Measurements from ENCODE around the gene UBL4B. TPM values are rescaled to one million over a fixed set of nuclear protein-coding genes. Genes with fewer than 3 reads are reported as not detected.

Gene UBL4B
- total RNA-seq, 2 experiments from 2014 or later = not detected

- Histone ChIP-seq H4K20me1 (ENCODE audit: insufficient read depth, low read length) (no peaks in the 10 kb centered on the region), H3K36me3 (ENCODE audit: insufficient read depth, low read length) (no peaks in the 10 kb centered on the region), H3K9me3 (ENCODE audit: low read length) (no peaks in the 10 kb centered on the region), H3K4me1 (ENCODE audit: insufficient read depth, low read length, poor library complexity, severe bottlenecking) (no peaks in the 10 kb centered on the region), H2AFZ (ENCODE audit: low read length) (no peak overlapping the region), H3K79me2 (ENCODE audit: insufficient read depth, low read depth, low read length) (no peaks in the 10 kb centered on the region), H3K27ac (ENCODE audit: low read depth, low read length, poor library complexity, severe bottlenecking) (no peak overlapping the region), H3K4me2 (ENCODE audit: low read length) (no peak overlapping the region), H3K9me2 (ENCODE audit: insufficient read depth, low read length) (no peaks in the 10 kb centered on the region), H3K4me3 (ENCODE audit: low read depth, low read length, poor library complexity, severe bottlenecking) (no peak overlapping the region)
- POLR2A ChIA-PET = no interaction called here
- CTCF ChIA-PET (ENCODE audit: unreplicated experiment) = no interaction called here
- no TSS peak for BruUV-seq (replicated peaks)
- DNase-seq (ENCODE audit: low spot score) = no peak
- no peak for TF ChIP-seq CTCF (conservative IDR thresholded peaks at IDR 0.05; ENCODE audit: low read length)
- TF ChIP-seq EZH2phosphoT487 (IDR thresholded peaks at IDR 0.05; ENCODE audit: borderline replicate concordance, low read depth, low read length) = no peak
- intact Hi-C loops (cut with micrococcal nuclease; ENCODE audit: unreplicated experiment) = no loop called here
These were observed 40.0 kb downstream of the UBL4B start for GRCh38 chr1:110152133-110152785.

GRCh38 chr1:110153407-110153950 lies 41.2 kb downstream of the UBL4B start:
- intact Hi-C loops (cut with micrococcal nuclease; ENCODE audit: unreplicated experiment) = no loop called here
- no peak overlapping the region for H3K4me2 ChIP-seq (ENCODE audit: low read length)
- TF ChIP-seq EZH2phosphoT487 (IDR thresholded peaks at IDR 0.05; ENCODE audit: borderline replicate concordance, low read depth, low read length) (no peak), CTCF (conservative IDR thresholded peaks at IDR 0.05; ENCODE audit: low read length) (no peak)
- no peak overlapping the region for H2AFZ ChIP-seq (ENCODE audit: low read length)
- H3K9me2 ChIP-seq (ENCODE audit: insufficient read depth, low read length) = no peaks in the 10 kb centered on the region
- no peaks in the 10 kb centered on the region for H3K36me3 ChIP-seq (ENCODE audit: insufficient read depth, low read length)
- no peaks in the 10 kb centered on the region for H4K20me1 ChIP-seq (ENCODE audit: insufficient read depth, low read length)
- no peak overlapping the region for H3K27ac ChIP-seq (ENCODE audit: low read depth, low read length, poor library complexity, severe bottlenecking)
- ChIA-PET POLR2A (interaction anchor here (0.7 kb wide), 1 partner anchor 649 kb away, joined by 4 read pairs; no protein-coding TSS in a partner anchor), CTCF (ENCODE audit: unreplicated experiment) (no interaction called here)
- H3K79me2 ChIP-seq (ENCODE audit: insufficient read depth, low read depth, low read length) = no peaks in the 10 kb centered on the region
- no TSS peak for BruUV-seq (replicated peaks)
- no peak overlapping the region for H3K4me3 ChIP-seq (ENCODE audit: low read depth, low read length, poor library complexity, severe bottlenecking)
- DNase-seq (ENCODE audit: low spot score) = no peak
- no peaks in the 10 kb centered on the region for H3K9me3 ChIP-seq (ENCODE audit: low read length)
- H3K4me1 ChIP-seq (ENCODE audit: insufficient read depth, low read length, poor library complexity, severe bottlenecking) = no peaks in the 10 kb centered on the region

- H4K20me1 ChIP-seq (ENCODE audit: insufficient read depth, low read length) = no peaks in the 10 kb centered on the region
- H3K4me1 ChIP-seq (ENCODE audit: insufficient read depth, low read length, poor library complexity, severe bottlenecking) = no peaks in the 10 kb centered on the region
- H2AFZ ChIP-seq (ENCODE audit: low read length) = no peak overlapping the region
- ChIA-PET CTCF (ENCODE audit: unreplicated experiment) (no interaction called here), POLR2A (no interaction called here)
- no peak overlapping the region for H3K27ac ChIP-seq (ENCODE audit: low read depth, low read length, poor library complexity, severe bottlenecking)
- TF ChIP-seq EZH2phosphoT487 (IDR thresholded peaks at IDR 0.05; ENCODE audit: borderline replicate concordance, low read depth, low read length) (no peak), CTCF (conservative IDR thresholded peaks at IDR 0.05; ENCODE audit: low read length) (no peak)
- no peak overlapping the region for H3K4me2 ChIP-seq (ENCODE audit: low read length)
- peak; percentile 19 for DNase-seq (ENCODE audit: low spot score)
- intact Hi-C loops (cut with micrococcal nuclease; ENCODE audit: unreplicated experiment) = no loop called here
- no peaks in the 10 kb centered on the region for H3K9me2 ChIP-seq (ENCODE audit: insufficient read depth, low read length)
- H3K4me3 ChIP-seq (ENCODE audit: low read depth, low read length, poor library complexity, severe bottlenecking) = no peak overlapping the region
- BruUV-seq (replicated peaks) = no TSS peak
- no peaks in the 10 kb centered on the region for H3K79me2 ChIP-seq (ENCODE audit: insufficient read depth, low read depth, low read length)
- H3K36me3 ChIP-seq (ENCODE audit: insufficient read depth, low read length) = no peaks in the 10 kb centered on the region
- H3K9me3 ChIP-seq (ENCODE audit: low read length) = no peaks in the 10 kb centered on the region
These were observed 43.8 kb downstream of the UBL4B start for GRCh38 chr1:110155878-110156522.

All from OCI-LY7 (cell line).